Measurements from ENCODE around the gene HDAC4. TPM values are rescaled to one million over a fixed set of nuclear protein-coding genes. Genes with fewer than 3 reads are reported as not detected.

HDAC4 gene
- polyA plus RNA-seq, 3 donors = 12.3 to 22.6 (median 14.5) TPM

- no peak for DNase-seq (ENCODE audit: extremely low read depth in 1 of 11, low read depth in 9 of 11, low spot score in 4 of 11)
These were observed 156.2 kb downstream of the HDAC4 start for GRCh38 chr2:239244625-239245024.

GRCh38 chr2:239241431-239241960, 159.3 kb downstream of the HDAC4 start:
- DNase-seq (ENCODE audit: extremely low read depth in 1 of 11, low read depth in 9 of 11, low spot score in 4 of 11) = no peak

- no peak for DNase-seq (ENCODE audit: extremely low read depth in 1 of 11, low read depth in 9 of 11, low spot score in 4 of 11)
These were observed 160.4 kb downstream of the HDAC4 start for GRCh38 chr2:239240414-239240881.

GRCh38 chr2:239239607-239240413, 161.0 kb downstream of the HDAC4 start:
- no peak for DNase-seq (ENCODE audit: extremely low read depth in 1 of 11, low read depth in 9 of 11, low spot score in 4 of 11)

- DNase-seq (ENCODE audit: extremely low read depth in 1 of 11, low read depth in 9 of 11, low spot score in 4 of 11) = no peak
These were observed 161.8 kb downstream of the HDAC4 start for GRCh38 chr2:239238839-239239606.

- no peak for DNase-seq (ENCODE audit: extremely low read depth in 1 of 11, low read depth in 9 of 11, low spot score in 4 of 11)
These were observed 162.4 kb downstream of the HDAC4 start for GRCh38 chr2:239238381-239238780.

GRCh38 chr2:239236808-239237205, 164.0 kb downstream of the HDAC4 start:
- DNase-seq (ENCODE audit: extremely low read depth in 1 of 11, low read depth in 9 of 11, low spot score in 4 of 11) = no peak

GRCh38 chr2:239236043-239236807, 164.6 kb downstream of the HDAC4 start:
- DNase-seq (ENCODE audit: extremely low read depth in 1 of 11, low read depth in 9 of 11, low spot score in 4 of 11) = no peak

- DNase-seq (ENCODE audit: extremely low read depth in 1 of 11, low read depth in 9 of 11, low spot score in 4 of 11) = no peak
These were observed 165.5 kb downstream of the HDAC4 start for GRCh38 chr2:239235311-239235710.

- DNase-seq (ENCODE audit: extremely low read depth in 1 of 11, low read depth in 9 of 11, low spot score in 4 of 11) = no peak
These were observed 166.3 kb downstream of the HDAC4 start for GRCh38 chr2:239234191-239235175.

- DNase-seq (ENCODE audit: extremely low read depth in 1 of 11, low read depth in 9 of 11, low spot score in 4 of 11) = no peak
These were observed 167.2 kb downstream of the HDAC4 start for GRCh38 chr2:239233576-239233975.

- DNase-seq (ENCODE audit: extremely low read depth in 1 of 11, low read depth in 9 of 11, low spot score in 4 of 11) = no peak
These were observed 168.6 kb downstream of the HDAC4 start for GRCh38 chr2:239232195-239232578.

GRCh38 chr2:239231231-239232194, 169.3 kb downstream of the HDAC4 start:
- DNase-seq (ENCODE audit: extremely low read depth in 1 of 11, low read depth in 9 of 11, low spot score in 4 of 11) = no peak

- DNase-seq (ENCODE audit: extremely low read depth in 1 of 11, low read depth in 9 of 11, low spot score in 4 of 11) = no peak
These were observed 170.3 kb downstream of the HDAC4 start for GRCh38 chr2:239230318-239231052.

- DNase-seq (ENCODE audit: extremely low read depth in 1 of 11, low read depth in 9 of 11, low spot score in 4 of 11) = no peak
These were observed 171.1 kb downstream of the HDAC4 start for GRCh38 chr2:239229545-239230279.
